OCI-LY7 (cell line): ENCODE measurements around the gene TP53INP2. TPM values are rescaled to one million over a fixed set of nuclear protein-coding genes. Genes with fewer than 3 reads are reported as not detected.
"Not testable (repeated sequence)": the region's sequence is repeated elsewhere in the genome, so short reads cannot be mapped to it uniquely, and the experiment has no call there.

Experiments
- BruUV-seq: library from RNA; stranded (reverse); fragments of 400-500 nt; replicated peaks from 2 replicates; lab custom pipeline; 2021; lab: Mats Ljungman, UMichigan
- CTCF ChIA-PET: fragments of 300-600 bp; sonication (Branson Sonifier 250); formaldehyde crosslinking; loops from one replicate; lab custom pipeline; 2022; ENCODE audit warnings: antibody characterized with exemption; ENCODE audit not compliant: unreplicated experiment; lab: Charles Lee
- POLR2A ChIA-PET: fragments of 300-600 bp; sonication (Branson Sonifier 250); formaldehyde crosslinking; loops from one replicate; lab custom pipeline; 2022; ENCODE audit warnings: antibody characterized with exemption; lab: Charles Lee
- DNase-seq: peaks from one replicate; pipeline ENCODE4 v3.0.0-alpha.2; 2015; ENCODE audit warnings: low spot score
- H2AFZ ChIP-seq: fragments of 200-600 bp; sonication (generic), shearing (Covaris generic); 2 replicates; pipeline ENCODE4 v1.6.1; 2014; ENCODE audit warnings: mild to moderate bottlenecking, antibody characterized with exemption, low read length, moderate library complexity
- H3K27ac ChIP-seq: fragments of 200-600 bp; sonication (generic); 2 replicates; pipeline ENCODE4 v1.5.1; 2014; ENCODE audit warnings: mixed run types, low read depth, mild to moderate bottlenecking, moderate library complexity, low read length, inconsistent platforms; ENCODE audit not compliant: poor library complexity, severe bottlenecking
- H3K36me3 ChIP-seq: fragments of 200-600 bp; sonication (generic); 2 replicates; pipeline ENCODE4 v1.6.1; 2014; ENCODE audit warnings: mild to moderate bottlenecking, antibody characterized with exemption, low read length, moderate library complexity, mixed read lengths; ENCODE audit not compliant: insufficient read depth
- H3K4me1 ChIP-seq: fragments of 200-600 bp; sonication (generic); 2 replicates; pipeline ENCODE4 v1.5.1; 2014; ENCODE audit warnings: mild to moderate bottlenecking, low read length; ENCODE audit not compliant: insufficient read depth, poor library complexity, severe bottlenecking
- H3K4me2 ChIP-seq: fragments of 200-600 bp; sonication (generic); 2 replicates; pipeline ENCODE4 v1.6.1; 2014; ENCODE audit warnings: mild to moderate bottlenecking, low read length
- H3K4me3 ChIP-seq: fragments of 200-600 bp; sonication (generic); 2 replicates; pipeline ENCODE4 v1.5.1; 2014; ENCODE audit warnings: mild to moderate bottlenecking, low read depth, low read length; ENCODE audit not compliant: poor library complexity, severe bottlenecking
- H3K79me2 ChIP-seq: fragments of 200-600 bp; sonication (generic); 2 replicates; pipeline ENCODE4 v1.6.1; 2016; ENCODE audit warnings: low read depth, mild to moderate bottlenecking, low read length, moderate library complexity, mixed read lengths; ENCODE audit not compliant: insufficient read depth
- H3K9me2 ChIP-seq: fragments of 200-600 bp; sonication (generic); 2 replicates; pipeline ENCODE4 v1.6.1; 2016; ENCODE audit warnings: mild to moderate bottlenecking, low read length, mixed read lengths; ENCODE audit not compliant: insufficient read depth
- H3K9me3 ChIP-seq: fragments of 200-600 bp; sonication (generic); 2 replicates; pipeline ENCODE4 v1.6.1; 2014; ENCODE audit warnings: mild to moderate bottlenecking, mixed run types, low read length, mixed read lengths
- H4K20me1 ChIP-seq: fragments of 200-600 bp; sonication (generic); 2 replicates; pipeline ENCODE4 v1.6.1; 2014; ENCODE audit warnings: mild to moderate bottlenecking, antibody characterized with exemption, low read length, moderate library complexity, mixed read lengths; ENCODE audit not compliant: insufficient read depth
- CTCF ChIP-seq: fragments of 200-600 bp; sonication (generic); conservative IDR thresholded peaks from 2 replicates; pipeline ENCODE4 v1.5.1; 2014; ENCODE audit warnings: mild to moderate bottlenecking, antibody characterized with exemption, low read length, moderate library complexity, mixed read lengths
- EZH2phosphoT487 ChIP-seq: fragments of 200-600 bp; sonication (generic); IDR thresholded peaks from 2 replicates; pipeline ENCODE4 v1.6.1; 2018; ENCODE audit warnings: low read depth, borderline replicate concordance, mild to moderate bottlenecking, mixed run types, antibody characterized with exemption, low read length, moderate library complexity, mixed read lengths
- intact Hi-C: fragments of 100-400 bp; cut with micrococcal nuclease; formaldehyde crosslinking; loops from one replicate; pipeline ENCODE4 v1.10.0; 2022; ENCODE audit not compliant: unreplicated experiment
- total RNA-seq, 2 experiments: library from RNA; depleted of rRNA in 1 of 2; stranded (reverse); fragments of >200 nt in 1 of 2; shearing (Covaris generic) in 1 of 2; gene quantifications; 2 replicates each; pipeline ENCODE4 v1.2.3, GENCODE V29; 2014 to 2022

Gene TP53INP2
- total RNA-seq, 2 experiments from 2014 or later, result 0.73 to 7.9 TPM

GRCh38 chr20:34712525-34713192 lies 8.5 kb downstream of the TP53INP2 start:
- BruUV-seq, result TSS peak; percentile 59
- TF ChIP-seq EZH2phosphoT487 (no peak), CTCF (no peak)
- intact Hi-C loops, result no loop called here
- Histone ChIP-seq H3K4me1 (peaks cover 6% of the 10 kb centered on the region), H4K20me1 (no peaks in the 10 kb centered on the region), H3K9me3 (no peaks in the 10 kb centered on the region), H2AFZ (no peak overlapping the region), H3K36me3 (0 out of 2 replicates have a peak, but pooled peaks cover 4% of the 10 kb centered on the region), H3K27ac (no peak overlapping the region), H3K4me3 (no peak overlapping the region), H3K4me2 (no peak overlapping the region), H3K79me2 (no peaks in the 10 kb centered on the region), H3K9me2 (no peaks in the 10 kb centered on the region)
- DNase-seq, result no peak
- CTCF ChIA-PET, result no interaction called here
- POLR2A ChIA-PET, result interaction anchor here (1.5 kb wide), 1 partner anchor 43 kb away, joined by 4 read pairs; no protein-coding TSS in a partner anchor

- no peak overlapping the region for H3K4me3 ChIP-seq
- ChIA-PET CTCF (no interaction called here), POLR2A (interaction anchor here (0.6 to 1.5 kb wide), 2 partner anchors 44 to 111 kb away, joined by 3 to 4 read pairs; no protein-coding TSS in a partner anchor)
- no peak overlapping the region for H3K27ac ChIP-seq
- H3K4me1 ChIP-seq, result peaks cover 6% of the 10 kb centered on the region
- no peak overlapping the region for H3K4me2 ChIP-seq
- BruUV-seq, result no TSS peak
- H3K9me2 ChIP-seq, result no peaks in the 10 kb centered on the region
- no peaks in the 10 kb centered on the region for H4K20me1 ChIP-seq
- 0 out of 2 replicates have a peak, but pooled peaks cover 7% of the 10 kb centered on the region for H3K36me3 ChIP-seq
- H3K79me2 ChIP-seq, result no peaks in the 10 kb centered on the region
- DNase-seq, result no peak
- no peak for TF ChIP-seq CTCF
- no peak for TF ChIP-seq EZH2phosphoT487
- intact Hi-C loops, result no loop called here
- no peaks in the 10 kb centered on the region for H3K9me3 ChIP-seq
- no peak overlapping the region for H2AFZ ChIP-seq
Observed at GRCh38 chr20:34713194-34713943, 9.2 kb downstream of the TP53INP2 start.

- H3K4me3 ChIP-seq, H4K20me1 ChIP-seq, H3K4me2 ChIP-seq, H2AFZ ChIP-seq, BruUV-seq, H3K79me2 ChIP-seq, H3K9me3 ChIP-seq, intact Hi-C loops, H3K27ac ChIP-seq, CTCF ChIA-PET, H3K4me1 ChIP-seq, DNase-seq, H3K9me2 ChIP-seq: not testable (repeated sequence)
- peaks cover 12% of the 10 kb centered on the region; the same call in 1 of the 2 replicates for H3K36me3 ChIP-seq
- POLR2A ChIA-PET, result interaction anchor here (0.6 to 1.5 kb wide), 2 partner anchors 45 to 112 kb away, joined by 3 to 4 read pairs; no protein-coding TSS in a partner anchor
Observed at GRCh38 chr20:34713944-34714515, 9.9 kb downstream of the TP53INP2 start.
